Stimulated activated CD4-positive, alpha-beta T cell treated with anti-CD3 and anti-CD28 coated beads, Interleukin-1b, Interleukin-23, amount 100 ng/mL, for 48 hours (primary cell): ENCODE measurements around the gene EML1.
"Not testable (repeated sequence)": the region's sequence is repeated elsewhere in the genome, so short reads cannot be mapped to it uniquely, and the experiment has no call there.

Experiments used
- DNase-seq: peaks from one replicate; pipeline ENCODE4 v3.0.0-alpha.2; 2020

The EML1 gene

GRCh38 chr14:99755629-99756603, 37.3 kb upstream of the EML1 start:
- no peak for DNase-seq

DNA sequence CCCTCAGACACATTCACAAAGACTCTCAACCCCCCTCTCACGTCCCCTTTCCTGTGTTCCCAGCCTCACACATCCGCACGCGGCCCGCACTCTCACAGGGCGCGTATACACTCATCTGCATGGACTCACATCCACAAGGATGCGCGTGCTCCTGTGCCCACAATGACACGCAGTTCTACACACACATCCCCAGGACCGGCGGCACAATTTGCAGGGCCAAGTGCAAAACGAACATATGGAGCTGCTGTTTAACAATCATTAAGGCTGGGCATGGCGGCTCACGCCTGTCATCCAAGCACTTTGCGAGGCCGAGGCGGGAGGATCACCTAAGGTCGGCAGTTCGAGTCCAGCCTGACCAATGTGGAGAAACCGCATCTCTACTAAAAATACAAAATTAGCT, 36.4 kb upstream of the EML1 start:
- no peak for DNase-seq

DNA sequence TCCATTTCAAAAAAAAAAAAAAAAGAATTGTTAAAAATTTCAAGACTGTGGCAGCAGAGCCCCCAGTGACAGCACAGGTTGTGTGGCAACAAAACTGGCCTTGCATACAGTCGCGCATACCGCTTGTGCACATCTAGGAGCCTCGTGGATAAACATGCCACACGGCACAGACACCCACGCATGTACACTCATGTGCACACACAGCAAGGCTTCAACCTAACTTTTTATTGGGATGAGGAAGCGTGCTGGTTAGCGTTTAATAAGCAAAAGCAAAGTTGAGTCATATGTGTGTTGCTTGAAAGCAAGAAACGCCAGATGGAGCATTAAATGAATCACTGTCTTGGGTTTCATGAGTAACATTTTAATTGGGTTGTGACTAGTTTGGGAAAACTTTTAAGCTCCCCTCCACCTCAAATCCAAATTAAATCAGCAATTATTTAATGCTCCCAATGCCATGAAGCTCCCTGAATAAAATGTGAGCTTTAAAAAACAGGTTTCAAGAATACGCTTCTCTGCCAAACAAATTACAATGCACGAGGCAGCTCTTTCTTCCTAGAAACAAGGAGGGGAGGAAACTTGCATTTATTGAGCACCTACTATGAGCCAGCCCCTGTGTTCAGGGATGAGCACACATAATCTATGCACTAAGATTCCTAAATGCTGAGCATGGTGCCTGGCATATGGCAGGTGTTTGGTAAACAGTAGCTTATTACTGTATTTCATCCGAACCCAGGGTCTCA, 35.7 kb upstream of the EML1 start:
- no peak for DNase-seq

GRCh38 chr14:99758121-99758821, 34.9 kb upstream of the EML1 start:
- no peak for DNase-seq

DNA sequence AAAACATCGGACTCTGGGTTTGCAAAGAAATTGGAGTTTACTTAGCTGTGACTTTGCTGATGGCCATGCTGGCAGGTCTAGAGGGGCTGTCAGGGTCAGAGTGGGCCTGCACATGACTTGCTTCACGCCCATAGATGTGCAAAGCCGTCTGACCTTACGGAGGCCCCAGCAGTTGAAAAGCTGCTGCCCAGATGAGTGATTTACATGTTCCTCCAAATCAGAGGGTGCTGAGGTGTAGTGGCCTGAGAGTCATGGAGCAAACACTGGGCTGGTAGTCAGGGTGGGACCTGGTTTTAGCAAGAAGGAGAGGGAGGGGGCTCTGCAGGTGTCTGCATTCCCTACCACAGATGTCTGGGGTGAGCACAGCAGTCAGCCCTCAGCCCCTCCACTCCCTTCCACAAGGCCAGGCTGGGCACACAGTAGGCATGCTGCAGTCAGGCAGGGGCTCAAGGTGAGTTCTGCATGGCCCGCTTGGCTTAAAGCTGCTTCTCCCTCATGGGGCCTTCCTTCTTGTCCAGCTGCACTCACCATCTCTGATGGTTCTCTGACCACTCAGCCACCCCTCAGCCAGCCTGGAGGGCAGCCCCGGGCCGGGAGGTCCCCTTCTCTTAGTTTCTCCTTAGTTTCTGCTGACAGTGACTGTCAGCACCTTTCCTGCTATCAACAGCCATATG, 34.2 kb upstream of the EML1 start:
- DNase-seq, result no peak

DNA sequence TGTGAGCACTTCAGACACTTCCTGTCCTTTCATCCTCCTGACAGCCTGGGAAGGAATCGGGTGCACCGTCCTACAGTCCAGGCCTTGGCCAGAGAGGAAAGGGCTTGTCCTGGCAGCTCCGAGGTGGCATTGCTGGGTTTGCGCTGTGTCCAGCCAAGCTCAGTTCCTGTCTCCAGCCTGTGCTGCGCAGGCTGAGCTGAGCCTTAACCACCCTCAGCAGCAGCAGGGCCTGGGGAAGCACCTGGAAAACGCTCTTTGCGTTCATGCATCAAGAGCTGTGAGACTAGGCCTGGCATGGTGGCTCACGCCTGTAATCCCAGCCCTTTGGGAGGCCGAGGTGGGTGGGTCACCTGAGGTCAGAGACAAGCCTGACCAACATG, 33.7 kb upstream of the EML1 start:
- no peak for DNase-seq

- no peak for DNase-seq
Measured at GRCh38 chr14:99760817-99761216, 32.4 kb upstream of the EML1 start.

GRCh38 chr14:99762911-99763310, 30.3 kb upstream of the EML1 start:
- DNase-seq, result not testable (repeated sequence)

DNA sequence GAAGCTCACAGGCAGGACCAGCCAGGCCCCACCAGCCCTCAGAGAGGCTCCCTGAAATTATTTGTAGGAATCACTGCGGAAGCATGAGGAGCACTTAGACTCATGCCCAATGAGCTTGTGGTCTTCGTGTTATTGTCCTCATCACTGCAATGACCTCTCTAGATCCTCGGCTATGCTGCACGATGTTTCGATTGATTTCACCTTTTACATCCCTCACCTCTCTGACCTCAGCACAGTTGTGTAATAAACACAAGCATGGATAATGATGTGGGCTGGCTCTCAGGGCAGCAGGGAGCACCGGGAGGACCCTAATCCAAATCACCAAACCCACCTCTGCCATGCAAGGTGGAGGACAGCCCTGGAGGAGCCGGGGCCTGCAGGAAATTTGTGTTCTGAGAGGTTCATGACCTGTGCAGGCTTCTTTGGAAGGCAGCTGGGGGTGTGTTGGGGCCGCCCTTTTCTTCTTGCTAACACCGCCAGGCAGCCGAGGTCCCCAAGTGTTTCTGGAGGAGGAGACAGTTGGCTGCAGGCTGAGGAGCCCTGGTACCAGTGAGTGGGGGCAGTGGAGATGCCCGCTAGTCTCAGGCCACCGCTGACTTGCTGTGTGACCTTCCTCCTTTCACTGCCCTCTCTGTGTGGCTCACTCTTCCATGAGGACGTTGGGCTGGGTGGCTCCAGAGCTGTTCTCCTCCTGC, 29.5 kb upstream of the EML1 start:
- DNase-seq, result no peak

GRCh38 chr14:99764222-99764706, 28.9 kb upstream of the EML1 start:
- DNase-seq, result no peak

- DNase-seq, result no peak
Measured at GRCh38 chr14:99768381-99768780, 24.8 kb upstream of the EML1 start.

- no peak for DNase-seq
Measured at GRCh38 chr14:99769123-99769522, 24.1 kb upstream of the EML1 start.

- no peak for DNase-seq
Measured at GRCh38 chr14:99769799-99770198, 23.4 kb upstream of the EML1 start.

DNA sequence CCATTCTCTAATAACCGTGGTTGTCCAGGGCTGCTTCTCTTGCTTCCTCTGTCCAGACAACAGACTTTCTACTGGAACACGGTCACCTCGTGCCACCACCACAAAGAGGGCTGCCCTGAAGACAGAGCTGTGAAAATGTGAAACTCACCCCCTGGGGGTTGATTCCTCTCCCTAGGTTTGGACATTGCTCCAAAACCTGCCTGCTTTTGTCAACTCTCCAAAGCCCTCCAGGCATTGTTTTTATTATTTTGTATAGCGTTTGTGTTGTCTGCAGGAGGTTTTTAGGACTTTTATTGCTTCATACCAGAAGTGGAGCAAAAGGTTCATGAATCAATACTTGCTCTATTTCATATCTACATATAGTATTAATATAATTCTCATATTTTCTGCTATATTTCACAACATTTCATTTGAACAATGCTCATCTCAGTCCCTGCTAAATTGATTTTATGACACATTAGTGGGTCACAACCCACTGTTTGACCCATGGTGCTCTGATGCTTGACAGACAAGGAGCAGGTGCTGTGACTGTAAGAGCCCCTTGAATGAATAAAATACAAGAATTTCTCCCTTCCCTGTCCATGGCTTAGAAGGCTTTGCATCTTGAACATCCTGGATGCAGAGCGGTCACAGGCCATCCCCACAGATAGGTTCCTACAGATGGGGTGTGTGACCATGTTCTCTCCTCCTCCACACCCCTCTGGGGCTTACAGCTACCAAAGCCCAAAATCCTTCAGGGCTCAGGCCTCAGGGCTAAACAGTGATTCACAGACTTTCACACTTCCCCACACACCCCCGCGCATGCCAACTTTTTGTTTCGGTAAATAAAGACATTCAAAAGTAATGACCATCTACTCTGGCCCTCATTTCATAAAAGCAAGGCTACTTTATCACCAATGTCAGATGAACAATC, 20.6 kb upstream of the EML1 start:
- DNase-seq, result no peak

- no peak for DNase-seq
Measured at GRCh38 chr14:99773521-99774497, 19.4 kb upstream of the EML1 start.

DNA sequence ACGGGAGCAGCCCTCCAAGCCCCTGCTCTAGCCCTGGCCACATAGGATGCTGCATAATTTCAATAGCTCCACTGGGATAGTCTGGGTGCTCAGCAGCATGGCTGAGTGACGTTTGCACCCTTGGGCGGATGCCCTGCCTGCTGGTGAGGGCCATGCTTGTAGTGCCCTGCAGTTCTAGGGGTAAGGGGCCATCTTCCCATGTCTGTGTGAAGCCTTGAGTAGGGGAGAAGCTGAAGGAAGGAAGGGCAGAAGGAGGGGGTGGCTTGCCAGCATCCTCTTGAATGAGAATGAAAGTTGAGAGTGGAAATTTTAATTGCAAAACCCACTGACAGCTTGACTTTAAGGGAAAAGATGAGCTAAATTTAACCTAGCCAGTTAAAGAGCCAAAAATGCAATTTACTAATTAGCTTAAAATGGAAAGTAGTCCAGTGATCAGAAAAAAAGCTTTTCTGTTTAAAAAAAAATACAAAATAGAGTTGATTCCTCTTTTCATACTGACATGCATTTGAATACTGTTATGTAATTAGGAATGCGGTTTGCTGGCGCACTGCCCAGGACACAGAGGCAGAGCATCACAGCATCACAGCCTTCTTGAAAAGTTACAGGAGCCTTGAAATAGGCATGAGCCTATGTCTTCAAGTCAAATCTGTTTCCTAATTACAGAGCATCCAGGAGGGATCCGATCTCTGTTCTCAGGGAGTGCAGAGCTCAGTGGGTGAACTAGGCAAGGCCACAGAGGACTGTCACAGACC, 18.5 kb upstream of the EML1 start:
- DNase-seq, result no peak

DNA sequence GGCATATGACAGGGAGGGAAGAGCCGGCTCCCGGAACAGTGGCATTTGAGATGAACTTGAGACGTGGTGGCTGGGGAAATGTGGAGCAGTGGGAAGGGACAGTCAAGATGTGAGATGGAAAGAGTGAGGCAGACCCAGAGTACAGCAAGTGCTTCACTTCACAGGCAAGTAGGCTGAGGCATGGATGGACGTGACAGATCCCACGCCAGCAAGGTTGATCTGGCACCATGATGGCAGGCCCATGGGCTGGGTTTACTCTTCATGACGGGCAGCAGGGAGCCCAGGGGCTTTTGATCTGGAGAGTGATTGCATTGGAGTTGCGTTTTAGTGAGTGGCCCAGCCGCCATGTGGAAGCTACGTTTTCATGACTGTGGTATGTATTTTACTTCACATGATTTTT, 17.9 kb upstream of the EML1 start:
- no peak for DNase-seq

- DNase-seq, result no peak
Measured at GRCh38 chr14:99777951-99778350, 15.3 kb upstream of the EML1 start.

DNA sequence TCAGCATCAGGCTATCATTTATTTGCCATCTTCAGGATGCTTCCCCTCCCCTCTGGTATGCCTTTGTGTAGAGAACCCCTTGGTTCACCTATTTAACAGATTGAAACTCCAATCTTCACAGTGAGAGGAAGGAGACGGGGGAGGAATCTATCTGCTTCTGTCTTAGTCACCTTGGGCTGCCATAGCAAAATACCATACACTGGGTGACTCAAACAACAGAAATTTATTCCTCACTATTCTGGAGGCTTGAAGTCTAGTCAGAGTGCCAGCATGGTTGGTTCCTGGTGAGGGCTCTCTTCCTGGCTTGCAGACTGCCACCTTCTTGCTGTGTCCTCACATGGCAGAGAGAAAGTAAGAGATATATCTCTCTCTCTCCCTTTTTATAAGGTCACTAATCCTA, 13.5 kb upstream of the EML1 start:
- DNase-seq, result no peak
